GM23248 (cell line): ENCODE data around the gene PTPRO.

Experiments
- EZH2 ChIP-seq: fragments of 200-600 bp; sonication (generic); IDR thresholded peaks from 2 replicates; pipeline ENCODE4 v1.6.1; 2018; ENCODE audit warnings: antibody characterized with exemption, mild to moderate bottlenecking; ENCODE audit not compliant: insufficient read depth, poor library complexity, severe bottlenecking
- EZH2phosphoT487 ChIP-seq: fragments of 200-600 bp; sonication (generic); IDR thresholded peaks from 2 replicates; pipeline ENCODE4 v1.6.1; 2018; ENCODE audit warnings: antibody characterized with exemption, moderate library complexity, mild to moderate bottlenecking, low read depth; ENCODE audit not compliant: insufficient read depth

GRCh38 chr12:15526033-15526432, 203.7 kb downstream of the PTPRO start:
- TF ChIP-seq EZH2 (no peak), EZH2phosphoT487 (no peak)
